Esophagus muscularis mucosa (tissue), 4 donors: ENCODE results near the gene MOG. TPM values are rescaled to one million over a fixed set of nuclear protein-coding genes. Genes with fewer than 3 reads are reported as not detected.

Source experiments
- DNase-seq: peaks from one replicate; pipeline ENCODE4 v3.0.0-alpha.2; 2017; ENCODE audit errors: extremely low spot score
- H3K27ac ChIP-seq, 4 donors: fragments of 200-600 bp; sonication (generic); replicated peaks in 1 of 4; 1 replicate in 3 of 4; 2 replicates in 1 of 4; pipeline ENCODE4 v1.5.1; 2016 to 2019; ENCODE audit warnings: mild to moderate bottlenecking in 1 of 4
- H3K27me3 ChIP-seq, 4 donors: fragments of 200-600 bp; sonication (generic); one replicate each; pipeline versions ENCODE4 v1.5.1 to v1.6.0; 2016 to 2019
- H3K36me3 ChIP-seq, 4 donors: fragments of 200-600 bp; sonication (generic); one replicate each; pipeline ENCODE4 v1.5.1; 2016 to 2019
- H3K4me1 ChIP-seq, 4 donors: fragments of 200-600 bp; sonication (generic); one replicate each; pipeline ENCODE4 v1.5.1; 2016 to 2019
- H3K4me3 ChIP-seq, 4 donors: fragments of 200-600 bp; sonication (generic); 1 replicate in 2 of 4; 2 replicates in 2 of 4; pipeline ENCODE4 v1.5.1; 2016 to 2019; ENCODE audit warnings: mild to moderate bottlenecking in 4 of 4, moderate library complexity in 1 of 4
- H3K9me3 ChIP-seq, 4 donors: fragments of 200-600 bp; sonication (generic); 1 replicate in 3 of 4; 2 replicates in 1 of 4; pipeline ENCODE4 v1.5.1; 2016 to 2019
- EP300 ChIP-seq: sonication (generic); formaldehyde crosslinking; IDR thresholded peaks from one replicate; pipeline ENCODE4 v1.6.1; 2017; ENCODE audit warnings: antibody characterized with exemption
- POLR2A ChIP-seq: fragments of 450-650 bp; IDR thresholded peaks from one replicate; pipeline ENCODE4 v1.6.1; 2017; ENCODE audit warnings: antibody characterized with exemption, moderate library complexity, mild to moderate bottlenecking, low read depth
- POLR2AphosphoS5 ChIP-seq, 2 donors: sonication (generic); formaldehyde crosslinking; IDR thresholded peaks; one replicate each; pipeline ENCODE4 v1.6.1; 2017; ENCODE audit warnings: antibody characterized with exemption in 2 of 2
- WGBS: methylation state at CpG from one replicate; pipeline ENCODE4 v1.1.5; 2018; 5-methylcytosine and 5-hydroxymethylcytosine counted together
- intact Hi-C: fragments of 100-400 bp; cut with DNase I; formaldehyde crosslinking; loops from one replicate; pipeline ENCODE4 v1.15.1; 2023
- total RNA-seq, 4 donors: library from RNA; depleted of rRNA; stranded (reverse); fragments of >200 nt; gene quantifications; one replicate each; pipeline versions ENCODE4 v1.1.0 to v1.2.1, GENCODE V29; 2016
- TF ChIP-seq, protein P1 (sequence below), 3 experiments: fragments of 200-600 bp in 2 of 3; fragments of 450-650 bp in 1 of 3; sonication (generic) in 2 of 3; IDR thresholded peaks; one replicate each; pipeline ENCODE4 v1.5.1; 2017 to 2019; ENCODE audit warnings: antibody characterized with exemption in 3 of 3, mild to moderate bottlenecking in 2 of 3, moderate library complexity in 1 of 3

The MOG gene
- total RNA-seq, 4 donors from 2014 or later, result not detected

DNA sequence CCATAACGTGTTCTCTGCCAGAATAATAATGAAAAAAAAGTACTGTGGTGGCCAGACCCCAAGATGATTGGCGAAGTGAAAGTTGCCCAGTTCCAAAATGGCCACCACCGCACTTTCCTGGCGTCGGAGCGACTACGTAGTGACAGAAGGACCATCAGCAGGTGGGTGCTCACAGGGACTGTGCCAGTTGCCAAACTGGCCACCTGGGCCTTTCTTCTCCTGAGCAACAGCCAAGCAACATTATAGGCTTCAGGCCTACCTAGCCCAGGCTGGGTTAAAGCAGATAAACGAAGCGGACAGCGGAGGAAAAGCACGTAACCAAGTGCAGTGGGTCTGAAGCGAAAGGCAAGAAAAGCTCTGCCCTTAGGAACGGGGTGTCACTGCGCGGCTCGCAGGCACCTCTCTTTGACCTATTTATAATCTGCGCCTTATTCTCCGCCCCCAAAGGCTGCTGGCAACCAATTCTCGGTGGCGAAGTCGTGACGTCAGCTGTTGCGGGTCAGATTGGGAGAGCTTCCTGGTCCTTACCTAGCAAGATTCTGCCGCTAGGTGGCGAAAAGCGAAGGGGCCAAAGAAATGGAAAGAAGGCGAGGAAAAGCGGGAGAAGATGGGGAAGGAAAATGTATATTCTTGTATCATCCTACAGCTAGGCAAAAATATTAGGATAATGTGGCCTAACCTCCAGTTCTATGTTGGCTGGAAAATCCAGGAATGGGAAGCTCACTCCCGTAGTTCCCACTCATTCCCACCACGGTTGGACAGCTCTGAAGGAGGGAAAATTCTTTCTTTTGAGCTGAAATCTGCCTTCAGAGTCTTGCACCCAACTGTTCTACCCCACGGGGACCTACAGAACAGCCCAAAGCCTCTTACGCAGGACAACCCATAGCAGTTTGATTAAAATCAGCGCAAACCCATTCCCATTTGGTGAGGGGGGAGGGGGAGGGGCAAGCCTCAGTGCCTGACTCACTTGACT lies 6.9 kb upstream of the MOG start:
- H3K4me3 ChIP-seq, result peak overlapping the region; percentile 58 to 69 (median 64)
- H3K4me1 ChIP-seq, result peaks cover 10 to 27% (median 22%) of the 10 kb centered on the region in 4 donors
- H3K27me3 ChIP-seq, result no peaks in the 10 kb centered on the region
- intact Hi-C loops, result loop anchor here (10.0 kb wide), 1 partner anchor 75 kb away; the partner anchor contains the start of gene HLA-F
- TF ChIP-seq POLR2AphosphoS5 (IDR thresholded peaks at IDR 0.05), result peak; percentile 92 to 94
- TF ChIP-seq, protein P1, sequence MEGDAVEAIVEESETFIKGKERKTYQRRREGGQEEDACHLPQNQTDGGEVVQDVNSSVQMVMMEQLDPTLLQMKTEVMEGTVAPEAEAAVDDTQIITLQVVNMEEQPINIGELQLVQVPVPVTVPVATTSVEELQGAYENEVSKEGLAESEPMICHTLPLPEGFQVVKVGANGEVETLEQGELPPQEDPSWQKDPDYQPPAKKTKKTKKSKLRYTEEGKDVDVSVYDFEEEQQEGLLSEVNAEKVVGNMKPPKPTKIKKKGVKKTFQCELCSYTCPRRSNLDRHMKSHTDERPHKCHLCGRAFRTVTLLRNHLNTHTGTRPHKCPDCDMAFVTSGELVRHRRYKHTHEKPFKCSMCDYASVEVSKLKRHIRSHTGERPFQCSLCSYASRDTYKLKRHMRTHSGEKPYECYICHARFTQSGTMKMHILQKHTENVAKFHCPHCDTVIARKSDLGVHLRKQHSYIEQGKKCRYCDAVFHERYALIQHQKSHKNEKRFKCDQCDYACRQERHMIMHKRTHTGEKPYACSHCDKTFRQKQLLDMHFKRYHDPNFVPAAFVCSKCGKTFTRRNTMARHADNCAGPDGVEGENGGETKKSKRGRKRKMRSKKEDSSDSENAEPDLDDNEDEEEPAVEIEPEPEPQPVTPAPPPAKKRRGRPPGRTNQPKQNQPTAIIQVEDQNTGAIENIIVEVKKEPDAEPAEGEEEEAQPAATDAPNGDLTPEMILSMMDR (IDR thresholded peaks at IDR 0.05), result peak; percentile 88 to 94 (median 94)
- TF ChIP-seq EP300, result no peak
- no peak for TF ChIP-seq POLR2A
- no peaks in the 10 kb centered on the region for H3K36me3 ChIP-seq
- peak; percentile 99 for DNase-seq
- H3K27ac ChIP-seq, result peak overlapping the region; percentile 93 to 98 (median 93)
- H3K9me3 ChIP-seq, result no peaks in the 10 kb centered on the region
- 8% methylated on average over 22 of the region's 33 CpGs for WGBS

DNA sequence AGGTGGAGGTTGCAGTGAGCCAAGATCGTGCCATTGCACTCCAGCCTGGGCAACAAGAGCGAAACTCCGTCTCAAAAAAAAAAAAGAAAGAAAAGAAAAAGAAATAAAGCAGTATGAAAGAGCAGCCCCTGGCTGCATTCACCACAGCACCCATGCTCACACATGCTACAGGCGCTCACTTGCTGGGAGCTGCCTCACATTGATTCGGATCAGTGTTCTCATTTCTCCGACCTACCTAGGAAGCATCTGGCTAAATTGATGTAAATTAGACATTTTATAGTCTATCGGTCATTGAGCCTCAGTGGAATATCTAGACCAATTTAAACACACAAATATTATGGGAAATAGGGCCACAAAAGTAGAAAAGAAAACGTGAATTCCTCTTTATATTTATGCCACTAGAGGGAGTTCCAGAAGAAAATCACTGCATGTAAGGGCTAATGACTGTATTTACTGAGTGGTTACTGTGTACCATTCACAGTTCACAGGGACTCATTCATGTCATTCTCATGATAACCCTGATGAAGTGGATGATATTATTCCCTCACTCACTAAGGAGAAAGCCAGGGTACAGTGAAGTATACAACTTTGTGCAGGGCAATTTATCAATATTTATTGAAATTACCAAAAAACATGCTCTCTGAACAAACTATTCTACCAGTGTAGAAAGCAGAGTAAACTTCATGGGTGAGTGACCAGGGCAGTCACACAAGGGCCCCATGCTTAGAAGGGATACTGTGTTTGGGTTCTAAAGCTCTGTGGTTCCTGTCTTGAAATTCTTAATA lies 5.3 kb upstream of the MOG start:
- WGBS, result 76% methylated on average over 8 of the region's 8 CpGs
- TF ChIP-seq, protein P1 (IDR thresholded peaks at IDR 0.05), result peak; percentile 50 to 69 (median 58)
- no peak for TF ChIP-seq EP300
- Histone ChIP-seq H3K9me3 (no peaks in the 10 kb centered on the region), H3K36me3 (no peaks in the 10 kb centered on the region), H3K27me3 (no peaks in the 10 kb centered on the region), H3K4me1 (peaks cover 24 to 44% (median 38%) of the 10 kb centered on the region in 4 donors), H3K27ac (no peak overlapping the region), H3K4me3 (no peak overlapping the region)
- no peak for DNase-seq
- intact Hi-C loops, result loop anchor here (10.0 kb wide), 1 partner anchor 73 kb away; the partner anchor contains the start of gene HLA-F

DNA sequence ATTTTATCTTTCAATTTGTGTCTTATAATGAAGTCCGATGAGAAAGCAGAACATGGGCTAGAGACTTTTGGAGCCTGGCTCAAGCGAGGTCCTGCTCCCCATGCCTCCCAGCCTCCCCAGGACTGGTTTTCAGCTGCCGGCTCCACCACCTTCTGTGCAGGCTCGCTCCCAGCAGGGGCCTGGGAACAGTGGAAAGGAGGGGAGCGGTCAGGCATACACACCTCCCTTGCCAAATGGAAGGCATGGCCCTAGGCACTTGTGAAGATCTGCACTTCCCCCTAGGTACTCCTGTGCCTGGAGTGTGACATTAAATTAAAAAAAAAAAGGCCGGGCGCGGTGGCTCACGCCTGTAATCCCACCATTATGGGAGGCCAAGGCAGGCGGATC lies 4.7 kb upstream of the MOG start:
- no peak overlapping the region for H3K4me3 ChIP-seq
- no peaks in the 10 kb centered on the region for H3K27me3 ChIP-seq
- TF ChIP-seq EP300 (no peak), POLR2A (no peak), POLR2AphosphoS5 (IDR thresholded peaks at IDR 0.05) (no peak)
- TF ChIP-seq, protein P1 (IDR thresholded peaks at IDR 0.05), result no peak
- no peaks in the 10 kb centered on the region for H3K36me3 ChIP-seq
- DNase-seq, result no peak
- WGBS, result 90% methylated on average over 10 of the region's 10 CpGs
- H3K27ac ChIP-seq, result no peak overlapping the region
- H3K4me1 ChIP-seq, result peaks cover 26 to 48% (median 40%) of the 10 kb centered on the region in 4 donors
- intact Hi-C loops, result loop anchor here (10.0 kb wide), 1 partner anchor 73 kb away; the partner anchor contains the start of gene HLA-F
- no peaks in the 10 kb centered on the region for H3K9me3 ChIP-seq

DNA sequence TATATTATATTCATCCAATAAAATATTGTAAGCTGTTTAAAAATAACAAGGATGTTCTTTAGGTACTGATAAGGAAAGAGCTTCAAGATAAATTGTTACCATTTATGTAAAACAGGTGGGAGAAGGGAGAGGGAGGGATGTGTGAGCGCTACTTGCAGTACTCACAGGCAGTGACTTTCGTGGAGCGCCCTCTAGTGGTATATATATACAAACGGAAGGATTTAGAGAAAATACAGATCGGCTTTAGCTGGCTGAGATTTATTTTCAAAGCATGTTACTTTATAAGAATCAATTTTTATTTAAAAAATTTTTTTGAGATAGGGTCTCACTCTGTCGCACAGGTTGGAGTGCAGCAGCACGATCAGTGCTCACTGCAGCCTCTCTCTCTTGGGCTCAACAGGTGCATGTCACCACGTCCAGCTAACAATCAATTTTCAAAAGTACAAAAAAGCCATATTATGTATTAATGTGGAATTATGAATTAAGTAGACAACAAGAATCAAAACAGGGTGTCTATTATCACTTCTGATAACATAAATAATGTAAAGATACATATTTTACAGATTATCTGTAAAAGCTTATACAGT lies 3.3 kb upstream of the MOG start:
- TF ChIP-seq EP300, result no peak
- TF ChIP-seq, protein P1 (IDR thresholded peaks at IDR 0.05), result peak; percentile 73 to 81 (median 78)
- H3K4me1 ChIP-seq, result peaks cover 26 to 48% (median 40%) of the 10 kb centered on the region in 4 donors
- no peak overlapping the region for H3K4me3 ChIP-seq
- no peaks in the 10 kb centered on the region for H3K9me3 ChIP-seq
- H3K27ac ChIP-seq, result no peak overlapping the region
- WGBS, result 10% methylated on average over 8 of the region's 8 CpGs
- H3K27me3 ChIP-seq, result no peaks in the 10 kb centered on the region
- H3K36me3 ChIP-seq, result no peaks in the 10 kb centered on the region
- intact Hi-C loops, result loop anchor here (10.0 kb wide), 1 partner anchor 71 kb away; the partner anchor contains the start of gene HLA-F
- no peak for DNase-seq
